Measurements from ENCODE around the gene STK11IP.

Gene STK11IP

GRCh38 chr2:219578811-219579613 is 18.6 kb upstream of the STK11IP start:
- DNase-seq = no peak

DNA sequence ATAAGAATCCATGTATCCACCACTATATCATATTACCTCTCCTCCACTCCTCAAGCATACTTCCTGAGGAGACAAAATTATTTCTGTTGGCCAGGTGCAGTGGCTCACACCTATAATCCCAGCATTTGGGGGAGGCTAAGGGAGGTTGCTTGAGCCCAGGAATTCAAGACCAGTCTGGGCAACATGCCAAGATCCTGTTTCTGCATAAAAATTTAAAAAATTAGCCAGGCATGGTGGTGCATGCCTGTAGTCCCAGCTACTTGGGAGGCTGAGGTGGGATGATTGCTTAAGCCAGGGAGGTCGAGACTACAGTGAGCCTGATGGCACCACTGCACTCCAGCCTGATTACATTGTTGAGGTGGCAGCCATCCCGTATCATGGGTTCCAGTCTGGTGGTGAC is 16.3 kb upstream of the STK11IP start:
- DNase-seq = no peak

DNA sequence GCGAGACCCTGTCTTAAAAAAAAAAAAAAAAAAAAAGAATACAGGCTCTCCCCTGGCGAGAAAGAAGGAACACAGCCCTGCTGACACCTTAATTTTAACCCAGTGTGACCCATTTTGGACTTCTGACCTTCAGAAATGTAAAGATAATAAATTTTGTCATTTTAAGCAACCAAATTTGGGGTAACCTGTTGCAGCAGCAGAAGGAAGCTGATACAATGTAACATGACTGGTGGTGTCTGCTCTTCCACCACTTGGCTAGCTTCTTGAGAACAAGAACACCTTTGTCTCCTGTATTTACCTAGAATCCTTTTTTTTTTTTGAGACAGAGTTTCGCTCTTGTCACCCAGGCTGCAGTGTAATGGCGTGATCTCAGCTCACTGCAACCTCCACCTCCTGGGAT is 6.6 kb upstream of the STK11IP start:
- no peak for DNase-seq

GRCh38 chr2:219592736-219593135 is 4.9 kb upstream of the STK11IP start:
- no peak for DNase-seq

DNA sequence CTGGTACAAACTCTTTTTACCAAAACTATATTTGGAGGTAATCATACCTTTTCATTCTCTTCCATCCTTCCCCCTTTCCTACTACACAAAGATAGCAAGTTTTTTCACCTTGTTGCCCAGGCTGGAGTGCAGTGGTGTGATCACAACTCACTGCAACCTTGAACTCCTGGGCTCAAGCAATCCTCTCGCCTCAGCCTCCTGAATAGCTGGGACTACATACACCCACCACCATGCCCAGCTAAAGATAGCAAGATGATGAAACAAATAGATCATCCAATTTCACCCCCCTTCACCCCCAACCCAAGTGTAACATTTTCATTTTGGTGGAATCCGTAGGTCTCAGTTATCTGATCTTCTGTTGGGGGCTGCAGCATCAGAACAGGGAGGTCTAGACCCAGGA is 4.5 kb upstream of the STK11IP start:
- no peak for DNase-seq

DNA sequence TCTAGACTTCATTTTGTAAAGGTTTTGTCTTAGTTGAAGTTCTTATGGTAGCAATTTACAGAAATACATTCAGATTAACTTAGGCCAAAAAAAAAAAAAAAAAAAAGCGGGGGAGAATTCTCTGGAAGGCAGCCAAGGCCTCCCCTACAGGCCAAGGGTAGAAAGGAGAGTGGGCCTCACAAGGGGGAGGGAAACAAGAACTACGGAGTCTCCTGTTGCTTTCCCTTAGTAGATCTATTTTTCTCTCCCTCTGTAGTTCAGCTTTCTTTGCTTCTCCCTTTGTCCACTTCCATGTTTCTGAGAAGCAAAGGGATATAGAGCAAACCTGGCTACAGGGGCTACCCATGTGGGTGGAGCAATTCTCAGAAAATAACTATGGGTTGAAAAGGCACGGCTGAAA is 2.4 kb upstream of the STK11IP start:
- no peak for DNase-seq

DNA sequence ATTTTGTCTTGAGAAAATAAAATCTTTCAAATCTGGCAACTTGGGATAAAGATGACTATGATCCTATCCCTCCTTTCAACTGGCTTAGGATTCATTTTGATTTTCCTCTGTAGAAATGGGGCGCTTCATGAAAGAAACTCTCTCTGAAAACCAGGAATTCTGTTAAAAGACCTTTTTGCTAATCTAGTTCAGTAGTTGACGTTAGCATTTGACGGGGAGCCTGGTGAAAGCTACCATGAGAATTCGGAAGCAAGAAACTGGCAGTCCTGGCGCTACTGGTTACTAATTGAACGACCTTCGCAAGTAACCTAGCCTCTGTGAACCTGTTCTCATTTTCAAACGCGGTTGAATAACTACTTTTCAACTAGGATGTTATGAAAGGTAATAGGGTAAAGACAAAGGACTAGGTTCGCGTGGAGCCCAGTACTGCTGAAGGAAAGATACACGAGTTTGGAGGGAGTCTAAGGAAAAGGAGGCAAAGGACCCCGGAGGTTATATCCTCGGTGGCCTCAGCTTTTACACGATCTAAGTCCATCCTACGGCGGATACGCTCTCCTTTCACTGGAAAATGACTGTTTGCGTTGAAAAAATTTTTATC is 604 bp upstream of the STK11IP start:
- no peak for DNase-seq

DNA sequence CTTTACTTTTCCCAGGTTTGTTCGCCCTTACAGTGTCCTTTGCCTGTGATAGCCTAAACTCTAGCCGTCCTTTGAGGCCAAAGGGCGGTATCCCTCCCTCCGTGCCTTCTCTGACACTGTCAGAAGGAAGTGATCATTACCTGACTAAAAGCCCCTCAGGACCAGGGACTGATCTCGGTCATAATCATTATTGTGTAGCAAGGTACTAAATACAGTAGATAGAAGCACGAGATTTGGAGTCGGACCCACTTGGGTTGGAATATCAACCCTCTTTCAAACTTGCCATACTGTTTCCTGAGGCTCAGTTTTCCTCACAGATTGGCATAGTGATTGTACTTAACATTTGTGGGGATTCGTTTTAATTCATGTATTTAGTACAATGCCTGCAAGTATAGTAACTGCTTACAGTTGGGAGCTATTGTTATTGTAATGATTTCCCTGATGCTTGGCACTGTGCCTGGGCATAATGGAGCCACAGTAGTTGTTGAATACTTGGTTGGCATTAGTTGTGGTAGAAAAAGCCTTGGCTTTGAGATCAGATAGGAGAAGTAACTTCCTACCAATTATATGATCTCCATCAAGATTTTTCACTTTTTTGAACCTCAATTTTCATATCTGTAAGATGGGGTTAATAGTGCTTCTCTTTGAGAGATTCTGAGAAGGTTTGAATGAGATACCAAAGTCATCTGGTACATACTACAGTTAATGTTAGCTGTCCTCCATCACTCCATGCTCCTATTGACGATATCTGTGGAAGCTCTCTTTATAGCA is 836 bp downstream of the STK11IP start:
- no peak for DNase-seq

DNA sequence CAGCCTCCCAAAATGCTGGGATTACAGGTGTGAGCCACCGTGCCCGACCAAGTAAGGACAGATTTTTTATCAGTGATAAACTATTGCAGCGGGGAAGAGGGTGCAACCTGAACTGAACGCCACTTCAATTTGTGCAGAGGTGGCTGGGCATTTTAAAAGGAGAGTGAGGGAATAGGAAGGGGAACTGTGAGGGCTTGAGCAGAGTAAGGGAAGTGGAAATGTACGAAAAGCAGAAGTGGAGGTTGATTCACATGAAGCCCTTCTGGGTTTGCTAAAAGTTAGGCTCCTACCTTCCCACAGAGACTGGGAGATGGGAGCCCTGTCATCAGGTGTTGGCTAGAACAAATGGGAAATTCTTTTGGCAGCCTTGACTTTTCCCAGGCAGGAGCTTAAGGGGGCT is 6.1 kb downstream of the STK11IP start:
- no peak for DNase-seq

DNA sequence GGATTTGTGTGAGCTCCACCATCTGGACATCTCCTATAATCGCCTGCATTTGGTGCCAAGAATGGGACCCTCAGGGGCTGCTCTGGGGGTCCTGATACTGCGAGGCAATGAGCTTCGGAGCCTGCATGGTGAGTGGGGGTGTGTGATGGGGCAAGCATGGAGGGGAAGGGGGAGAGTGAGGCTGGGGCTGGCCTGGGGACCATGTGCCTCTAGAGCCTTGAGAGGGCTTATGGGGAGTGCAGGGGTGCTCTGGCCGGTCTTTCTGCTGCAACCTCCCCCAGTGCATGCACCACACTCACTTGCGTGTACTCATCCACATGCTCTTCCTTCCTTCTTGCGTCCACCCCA is 7.9 kb downstream of the STK11IP start:
- DNase-seq = no peak

DNA sequence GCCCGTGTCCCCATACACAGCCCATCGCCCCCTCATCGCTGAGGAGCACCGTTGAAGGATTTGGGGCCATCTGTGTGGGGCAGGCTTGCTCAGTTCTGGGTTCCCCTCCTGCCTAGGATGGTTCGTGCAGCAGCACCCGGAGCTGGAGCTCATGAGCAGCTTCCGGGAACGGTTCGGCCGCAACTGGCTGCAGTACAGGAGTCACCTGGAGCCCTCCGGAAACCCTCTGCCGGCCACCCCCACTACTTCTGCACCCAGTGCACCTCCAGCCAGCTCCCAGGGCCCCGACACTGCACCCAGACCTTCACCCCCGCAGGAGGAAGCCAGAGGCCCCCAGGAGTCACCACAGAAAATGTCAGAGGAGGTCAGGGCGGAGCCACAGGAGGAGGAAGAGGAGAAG is 10.3 kb downstream of the STK11IP start:
- DNase-seq = no peak

DNA sequence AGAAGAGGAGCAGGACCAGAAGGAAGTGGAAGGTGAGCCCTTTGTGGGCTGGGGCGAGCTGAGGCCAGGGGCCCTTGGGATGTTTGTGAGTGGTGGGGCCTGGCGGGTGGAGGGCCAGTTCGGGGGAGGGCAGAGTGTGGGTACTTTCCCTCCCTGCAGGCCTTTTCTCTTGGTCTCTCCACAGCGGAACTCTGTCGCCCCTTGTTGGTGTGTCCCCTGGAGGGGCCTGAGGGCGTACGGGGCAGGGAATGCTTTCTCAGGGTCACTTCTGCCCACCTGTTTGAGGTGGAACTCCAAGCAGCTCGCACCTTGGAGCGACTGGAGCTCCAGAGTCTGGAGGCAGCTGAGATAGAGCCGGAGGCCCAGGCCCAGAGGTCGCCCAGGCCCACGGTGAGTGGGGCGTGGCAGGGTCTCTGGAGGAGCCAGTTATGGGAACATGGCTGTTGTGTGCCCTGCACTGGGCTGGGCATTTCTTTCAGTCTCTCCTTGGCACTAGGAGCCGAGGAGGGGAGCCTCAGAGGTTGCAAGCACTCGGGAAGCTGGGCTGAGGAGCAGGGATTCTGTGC is 10.8 kb downstream of the STK11IP start:
- DNase-seq = no peak

DNA sequence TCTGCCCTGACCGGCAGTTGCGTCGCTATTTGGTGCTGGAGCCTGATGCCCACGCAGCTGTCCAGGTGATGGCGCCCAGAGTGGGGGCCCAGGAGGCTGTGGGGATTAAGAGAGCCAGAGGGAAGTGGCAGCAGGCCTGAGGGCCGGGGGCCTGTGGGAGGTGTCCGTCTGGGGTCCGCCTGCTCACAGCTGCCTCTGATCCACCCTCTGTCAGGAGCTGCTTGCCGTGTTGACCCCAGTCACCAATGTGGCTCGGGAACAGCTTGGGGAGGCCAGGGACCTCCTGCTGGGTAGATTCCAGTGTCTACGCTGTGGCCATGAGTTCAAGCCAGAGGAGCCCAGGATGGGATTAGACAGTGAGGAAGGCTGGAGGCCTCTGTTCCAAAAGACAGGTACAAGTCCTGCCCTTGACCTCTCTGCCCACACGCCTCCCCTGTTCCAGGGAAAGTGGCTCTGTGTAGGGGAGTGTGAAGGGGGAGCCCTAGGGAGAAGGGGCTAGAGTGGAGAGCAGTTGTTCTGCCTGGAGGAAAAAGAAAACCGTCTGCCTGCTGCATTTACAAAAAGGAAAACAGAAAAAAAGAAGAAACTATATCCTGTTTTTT is 11.6 kb downstream of the STK11IP start:
- DNase-seq = no peak

DNA sequence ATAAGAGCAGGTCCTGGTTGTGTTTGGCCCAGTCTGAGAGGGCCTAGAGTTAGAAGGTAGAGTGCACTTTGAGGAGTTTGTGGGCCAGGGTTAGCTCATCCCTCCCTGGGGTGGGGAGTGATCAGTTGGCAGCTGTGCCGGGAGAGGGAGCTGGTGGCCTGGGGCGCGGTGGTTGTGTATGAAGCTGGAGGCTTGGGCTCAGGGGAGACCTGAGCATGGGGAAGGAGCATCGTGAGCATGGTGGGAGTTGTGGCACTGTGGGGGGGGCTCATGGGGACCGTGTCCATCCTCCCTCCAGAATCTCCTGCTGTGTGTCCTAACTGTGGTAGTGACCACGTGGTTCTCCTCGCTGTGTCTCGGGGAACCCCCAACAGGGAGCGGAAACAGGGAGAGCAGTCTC is 13.6 kb downstream of the STK11IP start:
- DNase-seq = no peak

- DNase-seq = no peak
Measured at GRCh38 chr2:219611866-219612576, 14.4 kb downstream of the STK11IP start.

- no peak for DNase-seq
Measured at GRCh38 chr2:219612577-219613286, 15.1 kb downstream of the STK11IP start.

DNA sequence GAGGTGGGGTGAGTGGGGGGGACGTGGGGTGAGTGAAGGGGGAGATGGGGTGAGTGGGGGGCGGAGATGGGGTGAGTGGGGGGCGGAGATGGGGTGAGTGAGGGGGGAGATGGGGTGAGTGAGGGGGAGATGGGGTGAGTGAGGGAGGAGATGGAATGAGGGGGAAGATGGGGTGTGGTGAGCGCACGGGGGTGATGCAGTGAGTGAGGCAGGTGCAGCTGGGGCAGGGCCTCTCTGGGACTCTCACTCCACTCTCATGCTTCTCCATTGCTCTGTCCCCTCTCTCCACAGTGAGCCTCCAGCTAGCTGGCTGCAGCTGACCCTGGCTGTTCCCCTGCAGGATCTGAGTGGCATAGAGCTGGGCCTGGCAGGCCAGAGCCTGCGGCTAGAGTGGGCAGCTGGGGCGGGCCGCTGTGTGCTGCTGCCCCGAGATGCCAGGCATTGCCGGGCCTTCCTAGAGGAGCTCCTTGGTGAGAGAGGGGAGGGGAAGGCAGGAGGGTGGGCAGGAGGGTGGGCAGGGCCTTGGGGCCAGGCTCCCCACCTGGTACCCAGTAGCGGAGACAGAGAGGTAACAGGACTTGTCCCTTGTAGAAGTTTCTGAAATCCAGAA is 15.9 kb downstream of the STK11IP start:
- no peak for DNase-seq

DNA sequence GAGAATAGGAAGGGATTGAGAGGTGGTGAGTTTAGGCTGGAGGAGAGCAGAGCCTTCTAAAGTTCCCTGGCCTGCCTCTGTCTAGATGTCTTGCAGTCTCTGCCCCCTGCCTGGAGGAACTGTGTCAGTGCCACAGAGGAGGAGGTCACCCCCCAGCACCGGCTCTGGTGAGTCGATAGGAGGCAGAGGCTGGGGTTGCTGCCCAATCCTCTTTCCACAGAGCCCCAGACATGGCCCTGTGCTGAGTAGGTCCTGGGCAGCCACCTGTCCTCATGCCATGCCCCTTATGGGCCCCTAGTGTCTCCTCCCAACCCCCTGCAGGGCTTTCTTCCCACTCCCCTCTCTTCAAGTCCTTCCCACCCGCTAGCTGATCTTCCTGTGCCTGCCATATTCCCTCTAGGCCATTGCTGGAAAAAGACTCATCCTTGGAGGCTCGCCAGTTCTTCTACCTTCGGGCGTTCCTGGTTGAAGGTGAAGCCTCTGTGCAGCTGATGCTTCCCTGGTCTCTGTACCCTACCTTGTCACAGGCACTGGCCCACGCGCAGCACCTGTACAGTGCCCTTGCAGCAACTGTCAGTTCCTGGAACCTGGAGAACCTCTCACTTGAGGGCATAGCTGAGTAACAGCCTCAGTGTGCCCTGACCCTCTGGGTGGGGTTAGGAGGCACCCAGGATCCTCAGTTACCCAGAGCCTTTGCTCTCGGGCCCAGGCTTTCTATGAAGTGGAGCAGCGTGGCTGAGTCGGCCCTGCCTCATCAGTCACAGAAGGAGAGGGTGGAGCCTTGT is 16.6 kb downstream of the STK11IP start:
- DNase-seq = no peak

DNA sequence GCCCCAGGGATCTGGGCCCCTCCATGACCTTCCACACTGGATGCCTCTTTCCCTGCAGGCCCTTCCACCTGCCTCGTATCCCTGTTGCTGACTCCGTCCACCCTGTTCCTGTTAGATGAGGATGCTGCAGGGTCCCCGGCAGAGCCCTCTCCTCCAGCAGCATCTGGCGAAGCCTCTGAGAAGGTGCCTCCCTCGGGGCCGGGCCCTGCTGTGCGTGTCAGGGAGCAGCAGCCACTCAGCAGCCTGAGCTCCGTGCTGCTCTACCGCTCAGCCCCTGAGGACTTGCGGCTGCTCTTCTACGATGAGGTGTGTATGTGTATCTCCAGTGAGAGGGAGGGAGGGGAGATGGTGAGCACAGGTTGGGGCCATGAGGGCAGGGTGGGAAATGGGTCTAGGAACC is 17.4 kb downstream of the STK11IP start:
- no peak for DNase-seq

DNA sequence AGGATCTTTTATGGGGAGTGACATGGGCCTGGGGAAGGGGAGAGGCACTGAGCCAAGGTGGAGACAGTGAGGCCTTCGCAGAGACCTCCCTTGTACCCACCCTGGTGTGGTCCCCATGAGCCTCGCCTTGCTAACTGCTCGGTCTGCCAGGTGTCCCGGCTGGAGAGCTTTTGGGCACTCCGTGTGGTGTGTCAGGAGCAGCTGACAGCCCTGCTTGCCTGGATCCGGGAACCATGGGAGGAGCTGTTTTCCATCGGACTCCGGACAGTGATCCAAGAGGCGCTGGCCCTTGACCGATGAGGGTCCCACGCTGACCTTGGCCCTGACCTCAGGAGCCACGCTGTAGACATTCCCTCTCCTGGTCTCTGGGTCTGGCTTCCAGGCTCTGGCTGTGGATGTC is 18.2 kb downstream of the STK11IP start:
- DNase-seq = no peak

- DNase-seq = no peak
Measured at GRCh38 chr2:219616550-219616949, 18.9 kb downstream of the STK11IP start.
